IMR-90 (cell line): ENCODE data around the gene HLA-DPA1. TPM values are rescaled to one million over a fixed set of nuclear protein-coding genes. Genes with fewer than 3 reads are reported as not detected.

Experiments used
- ATAC-seq: fragments of 200-7000 bp; cut with Tn5 transposase; 2 replicates; pipeline ENCODE4 v1.9.1; 2020; ENCODE audit warnings: low read depth, mild to moderate bottlenecking, moderate library complexity
- BruUV-seq: library from RNA; stranded (reverse); fragments of 400-500 nt; replicated peaks from 2 replicates; lab custom pipeline; 2021; lab: Mats Ljungman, UMichigan
- CTCF ChIA-PET: fragments of 300-600 bp; formaldehyde crosslinking; extraction: SDS; loops from one replicate; lab custom pipeline; 2021; ENCODE audit warnings: antibody characterized with exemption; lab: Yijun Ruan, JAX
- POLR2A ChIA-PET: fragments of 300-600 bp; sonication (Branson Sonifier 250); formaldehyde crosslinking; loops from one replicate; lab custom pipeline; 2022; ENCODE audit warnings: antibody characterized with exemption; ENCODE audit not compliant: unreplicated experiment; lab: Charles Lee
- DNase-seq: peaks from one replicate; pipeline ENCODE4 v3.0.0; 2013
- H2AFZ ChIP-seq: replicated peaks from 2 replicates; pipeline ENCODE3; 2013; ENCODE audit warnings: low read length, mild to moderate bottlenecking; ENCODE audit not compliant: poor library complexity
- H2AK5ac ChIP-seq: 2 replicates; pipeline ENCODE4 v1.6.1; 2013; ENCODE audit warnings: low read depth, low read length, inconsistent platforms
- H2AK9ac ChIP-seq: replicated peaks from 2 replicates; pipeline ENCODE3; 2013; ENCODE audit warnings: mild to moderate bottlenecking, low read depth, low read length, moderate library complexity; ENCODE audit not compliant: poor library complexity
- H2BK120ac ChIP-seq: 2 replicates; pipeline ENCODE4 v1.6.1; 2013; ENCODE audit warnings: low read depth, low read length, inconsistent platforms
- H2BK15ac ChIP-seq: 3 replicates; pipeline ENCODE4 v1.6.1; 2013; ENCODE audit warnings: low read depth, low read length, inconsistent platforms
- H2BK20ac ChIP-seq: 2 replicates; pipeline ENCODE4 v1.6.1; 2013; ENCODE audit warnings: low read depth, mild to moderate bottlenecking, inconsistent platforms, low read length, moderate library complexity
- H2BK5ac ChIP-seq: 2 replicates; pipeline ENCODE4 v1.6.1; 2013; ENCODE audit warnings: mild to moderate bottlenecking, low read depth, low read length, inconsistent platforms; ENCODE audit not compliant: poor library complexity, severe bottlenecking
- H3K14ac ChIP-seq: replicated peaks from 2 replicates; pipeline ENCODE4 v1.6.1; 2013; ENCODE audit warnings: low read depth, low read length, inconsistent platforms
- H3K18ac ChIP-seq: 2 replicates; pipeline ENCODE4 v1.6.1; 2013; ENCODE audit warnings: low read depth, low read length, control low read depth
- H3K23ac ChIP-seq: 2 replicates; pipeline ENCODE4 v1.6.1; 2013; ENCODE audit warnings: low read depth, low read length, inconsistent platforms
- H3K27ac ChIP-seq: 2 replicates; pipeline ENCODE4 v1.5.1; 2013; ENCODE audit warnings: mild to moderate bottlenecking, control low read depth, low read length; ENCODE audit not compliant: insufficient read depth
- H3K27me3 ChIP-seq: 2 replicates; pipeline ENCODE4 v1.6.1; 2013; ENCODE audit warnings: low read length; ENCODE audit not compliant: control insufficient read depth, insufficient read depth
- H3K36me3 ChIP-seq: 2 replicates; pipeline ENCODE4 v1.6.1; 2013; ENCODE audit warnings: low read length, mixed read lengths; ENCODE audit not compliant: control insufficient read depth, insufficient read depth
- H3K4ac ChIP-seq: 2 replicates; pipeline ENCODE4 v1.6.1; 2013; ENCODE audit warnings: low read depth, low read length, inconsistent platforms
- H3K4me1 ChIP-seq: 2 replicates; pipeline ENCODE4 v1.6.1; 2013; ENCODE audit warnings: low read length, mixed read lengths; ENCODE audit not compliant: control insufficient read depth, insufficient read depth
- H3K4me2 ChIP-seq: 2 replicates; pipeline ENCODE4 v1.6.1; 2013; ENCODE audit warnings: low read depth, mild to moderate bottlenecking, control low read depth, low read length, moderate library complexity
- H3K4me3 ChIP-seq: 2 replicates; pipeline ENCODE4 v1.5.1; 2013; ENCODE audit warnings: low read depth, mild to moderate bottlenecking, control low read depth, low read length, moderate library complexity; ENCODE audit not compliant: insufficient read depth
- H3K56ac ChIP-seq: 2 replicates; pipeline ENCODE4 v1.6.1; 2013; ENCODE audit warnings: low read length, inconsistent platforms; ENCODE audit not compliant: insufficient read depth; ENCODE audit errors: extremely low read depth
- H3K79me1 ChIP-seq, 2 experiments: 2 replicates each; pipeline ENCODE4 v1.6.1; 2013; ENCODE audit warnings: low read length in 2 of 2, inconsistent platforms in 1 of 2, low read depth in 1 of 2
- H3K9ac ChIP-seq: 2 replicates; pipeline ENCODE4 v1.6.1; 2013; ENCODE audit warnings: low read depth, low read length, control low read depth
- H3K9me1 ChIP-seq: 2 replicates; pipeline ENCODE4 v1.6.1; 2013; ENCODE audit warnings: low read length, inconsistent platforms; ENCODE audit not compliant: insufficient read depth
- H3K9me3 ChIP-seq: 2 replicates; pipeline ENCODE4 v1.6.1; 2013; ENCODE audit warnings: low read length; ENCODE audit not compliant: control insufficient read depth, insufficient read depth
- H4K20me1 ChIP-seq: 2 replicates; pipeline ENCODE4 v1.6.1; 2013; ENCODE audit warnings: low read length, inconsistent platforms; ENCODE audit not compliant: insufficient read depth
- H4K5ac ChIP-seq: 2 replicates; pipeline ENCODE4 v1.6.1; 2013; ENCODE audit warnings: mild to moderate bottlenecking, low read depth, low read length, control low read depth
- H4K8ac ChIP-seq, 2 experiments: 2 replicates each; pipeline ENCODE4 v1.6.1; 2013; ENCODE audit warnings: low read depth in 2 of 2, low read length in 2 of 2, control low read depth in 1 of 2, inconsistent platforms in 1 of 2
- H4K91ac ChIP-seq: 2 replicates; pipeline ENCODE4 v1.6.1; 2013; ENCODE audit warnings: low read depth, low read length, inconsistent platforms; ENCODE audit not compliant: insufficient read depth
- POLR2A ChIP-seq: IDR thresholded peaks from 2 replicates; pipeline ENCODE4 v1.6.1; 2012; ENCODE audit warnings: mild to moderate bottlenecking, low read depth, low read length
- WGBS, 2 experiments: methylation state at CpG; one replicate each; pipeline versions ENCODE4 v1.1.5 to v1.1.7; 2013; ENCODE audit warnings: missing lambda C conversion rate in 2 of 2; ENCODE audit not compliant: insufficient read length in 1 of 2; ENCODE audit errors: extremely low coverage in 2 of 2; 5-methylcytosine and 5-hydroxymethylcytosine counted together
- dilution Hi-C: fragments of 300-500 bp; cut with HindIII; formaldehyde crosslinking; loops from one replicate; pipeline ENCODE4 v1.14.3; 2018; ENCODE audit warnings: low sequenced_read_pairs; ENCODE audit not compliant: unreplicated experiment
- in situ Hi-C: fragments of 300-500 bp; cut with MboI; formaldehyde crosslinking; loops from 3 replicates; pipeline ENCODE4 v1.14.3; 2019; ENCODE audit warnings: low sequenced_read_pairs, inconsistent platforms, mixed read lengths
- intact Hi-C: fragments of 100-400 bp; cut with micrococcal nuclease; formaldehyde crosslinking; loops from 2 replicates; pipeline ENCODE4 v1.10.0; 2022
- polyA plus RNA-seq, 3 experiments: library from polyadenylated mRNA; depleted of rRNA; stranded (reverse); fragments of >200 nt; gene quantifications; 2 replicates each; pipeline ENCODE4 v1.2.3, GENCODE V29; 2012; ENCODE audit warnings: low replicate concordance in 1 of 3
- total RNA-seq: library from RNA; depleted of rRNA; stranded (reverse); fragments of >200 nt; gene quantifications from 2 replicates; pipeline ENCODE4 v1.2.3, GENCODE V29; 2012

Gene HLA-DPA1
- total and polyA plus RNA-seq, 2 of the 4 experiments (the other 2 are of a cell fraction) = not detected

DNA sequence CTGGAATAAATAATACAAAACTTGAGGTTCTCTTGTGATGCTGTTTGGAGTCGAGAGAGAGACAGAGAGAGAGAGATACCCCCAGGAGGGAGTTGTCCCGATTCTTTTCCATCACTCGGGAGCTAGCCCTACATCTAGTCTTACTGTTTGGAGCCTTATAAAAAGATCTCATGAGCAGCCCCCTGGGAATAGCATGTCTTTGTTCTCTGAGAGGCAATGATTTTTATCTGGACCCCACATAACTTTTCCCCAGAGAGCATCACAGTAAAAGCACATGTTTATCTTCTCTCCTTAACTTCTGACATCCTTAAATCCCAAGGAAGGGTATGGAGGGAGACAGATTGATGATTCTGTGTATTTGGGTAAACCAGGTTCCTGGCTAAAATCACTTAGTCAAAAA is 43.2 kb downstream of the HLA-DPA1 start:
- WGBS, 2 experiments = no CpG with 5 or more reads among the region's 3 CpGs
- intact Hi-C loops (no loop called here), in situ Hi-C loops (no loop called here), dilution Hi-C loops (no loop called here)
- no peaks in the 10 kb centered on the region for H3K36me3 ChIP-seq
- no peak overlapping the region for H3K27ac ChIP-seq
- H4K20me1 ChIP-seq = no peaks in the 10 kb centered on the region
- H2AFZ ChIP-seq = no peak overlapping the region
- no peak overlapping the region for H2BK20ac ChIP-seq
- H3K4me3 ChIP-seq = no peak overlapping the region
- peaks cover 18% of the 10 kb centered on the region for H3K27me3 ChIP-seq
- no peak overlapping the region for H3K4ac ChIP-seq
- no peaks in the 10 kb centered on the region for H3K9me3 ChIP-seq
- no peak for TF ChIP-seq POLR2A
- no peak for DNase-seq
- H3K9me1 ChIP-seq = no peaks in the 10 kb centered on the region
- no peak for ATAC-seq
- H2AK5ac ChIP-seq = no peak overlapping the region
- no peak overlapping the region for H2BK15ac ChIP-seq
- no peak overlapping the region for H2BK120ac ChIP-seq
- no peak overlapping the region for H3K18ac ChIP-seq
- no peaks in the 10 kb centered on the region for H3K79me1 ChIP-seq
- H4K8ac ChIP-seq = no peak overlapping the region
- no TSS peak for BruUV-seq
- ChIA-PET POLR2A (no interaction called here), CTCF (no interaction called here)
- no peak overlapping the region for H3K9ac ChIP-seq
- no peak overlapping the region for H4K5ac ChIP-seq
- H3K4me2 ChIP-seq = no peak overlapping the region
- H4K91ac ChIP-seq = no peak overlapping the region
- H2AK9ac ChIP-seq = no peak overlapping the region
- no peak overlapping the region for H3K56ac ChIP-seq
- H2BK5ac ChIP-seq = no peak overlapping the region
- H3K23ac ChIP-seq = no peak overlapping the region
- H3K4me1 ChIP-seq = no peaks in the 10 kb centered on the region
- no peak overlapping the region for H3K14ac ChIP-seq
